Mucosa of gallbladder (tissue), 1 donor: Measurements from ENCODE around the gene CENPT. TPM values are rescaled to one million over a fixed set of nuclear protein-coding genes. Genes with fewer than 3 reads are reported as not detected.

Source experiments
- DNase-seq: peaks from one replicate; pipeline ENCODE4 v3.0.0-alpha.2; 2020; ENCODE audit warnings: low spot score
- total RNA-seq: library from RNA; stranded (reverse); gene quantifications from one replicate; pipeline ENCODE4 v1.2.1, GENCODE V29; 2021
- donor health status: DM: no; HTN: no; CAD: no.

CENPT gene
- total RNA-seq, 1 donor from 2014 or later: 44.6 TPM

GRCh38 chr16:67807148-67807682, 40.3 kb downstream of the CENPT start:
- no peak for DNase-seq

- DNase-seq: peak; percentile 98
Measured at GRCh38 chr16:67806428-67807147, 40.9 kb downstream of the CENPT start, which contains the start of the genes RANBP10 and TSNAXIP1. TSS of gene RANBP10 (minus strand) at chr16:67806560. CDS start at chr16:67806536, 24 bp downstream. TSS of gene TSNAXIP1 (plus strand) at chr16:67806889. CDS start at chr16:67807150, 261 bp downstream.

GRCh38 chr16:67805718-67806427, 41.6 kb downstream of the CENPT start:
- no peak for DNase-seq

- no peak for DNase-seq
Measured at GRCh38 chr16:67804853-67805542, 42.5 kb downstream of the CENPT start.

- no peak for DNase-seq
Measured at GRCh38 chr16:67803894-67804293, 43.6 kb downstream of the CENPT start.

GRCh38 chr16:67801883-67802282, 45.6 kb downstream of the CENPT start:
- no peak for DNase-seq

GRCh38 chr16:67801241-67801640, 46.3 kb downstream of the CENPT start:
- no peak for DNase-seq

- DNase-seq: no peak
Measured at GRCh38 chr16:67800338-67800926, 47.1 kb downstream of the CENPT start.

GRCh38 chr16:67796099-67796718, 51.3 kb downstream of the CENPT start:
- no peak for DNase-seq

GRCh38 chr16:67790071-67790470, 57.4 kb downstream of the CENPT start:
- no peak for DNase-seq

GRCh38 chr16:67786491-67786890, 61.0 kb downstream of the CENPT start:
- no peak for DNase-seq

GRCh38 chr16:67783353-67783725, 64.2 kb downstream of the CENPT start:
- DNase-seq: no peak

- no peak for DNase-seq
Measured at GRCh38 chr16:67782567-67783352, 64.7 kb downstream of the CENPT start.

GRCh38 chr16:67781565-67781921, 66.0 kb downstream of the CENPT start:
- DNase-seq: no peak

- DNase-seq: peak; percentile 22
Measured at GRCh38 chr16:67780847-67781564, 66.5 kb downstream of the CENPT start.

GRCh38 chr16:67779256-67780014, 68.1 kb downstream of the CENPT start:
- DNase-seq: no peak
